Measurements from ENCODE around the gene DSCAML1.
"Not testable (repeated sequence)": the region's sequence is repeated elsewhere in the genome, so short reads cannot be mapped to it uniquely, and the experiment has no call there.

DSCAML1 gene

GRCh38 chr11:117410238-117410637 lies 386.8 kb downstream of the DSCAML1 start:
- DNase-seq (ENCODE audit: low read depth, low spot score), result no peak

GRCh38 chr11:117409511-117409910 lies 387.5 kb downstream of the DSCAML1 start:
- DNase-seq (ENCODE audit: low read depth, low spot score), result no peak

GRCh38 chr11:117408356-117408755 lies 388.7 kb downstream of the DSCAML1 start:
- DNase-seq (ENCODE audit: low read depth, low spot score), result no peak

GRCh38 chr11:117407016-117407415 lies 390.0 kb downstream of the DSCAML1 start:
- no peak for DNase-seq (ENCODE audit: low read depth, low spot score)

DNA sequence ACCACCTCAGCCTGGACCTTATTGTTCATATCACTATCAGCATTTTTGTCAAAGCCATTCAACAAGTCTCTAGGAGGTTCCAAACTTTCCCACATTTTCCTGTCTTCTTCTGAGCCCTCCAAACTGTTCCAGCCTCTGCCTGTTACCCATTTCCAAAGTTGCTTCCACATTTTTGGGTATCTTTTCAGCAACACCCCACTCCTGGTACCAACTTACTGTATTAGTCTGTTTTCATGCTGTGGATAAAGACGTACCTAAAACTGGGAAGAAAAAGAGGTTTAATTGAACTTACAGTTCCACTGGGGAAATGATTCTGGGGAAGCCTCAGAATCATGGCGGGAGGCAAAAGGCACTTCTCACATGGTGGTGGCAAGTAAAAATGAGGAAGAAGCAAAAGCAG lies 391.1 kb downstream of the DSCAML1 start:
- DNase-seq (ENCODE audit: low read depth, low spot score), result not testable (repeated sequence)

DNA sequence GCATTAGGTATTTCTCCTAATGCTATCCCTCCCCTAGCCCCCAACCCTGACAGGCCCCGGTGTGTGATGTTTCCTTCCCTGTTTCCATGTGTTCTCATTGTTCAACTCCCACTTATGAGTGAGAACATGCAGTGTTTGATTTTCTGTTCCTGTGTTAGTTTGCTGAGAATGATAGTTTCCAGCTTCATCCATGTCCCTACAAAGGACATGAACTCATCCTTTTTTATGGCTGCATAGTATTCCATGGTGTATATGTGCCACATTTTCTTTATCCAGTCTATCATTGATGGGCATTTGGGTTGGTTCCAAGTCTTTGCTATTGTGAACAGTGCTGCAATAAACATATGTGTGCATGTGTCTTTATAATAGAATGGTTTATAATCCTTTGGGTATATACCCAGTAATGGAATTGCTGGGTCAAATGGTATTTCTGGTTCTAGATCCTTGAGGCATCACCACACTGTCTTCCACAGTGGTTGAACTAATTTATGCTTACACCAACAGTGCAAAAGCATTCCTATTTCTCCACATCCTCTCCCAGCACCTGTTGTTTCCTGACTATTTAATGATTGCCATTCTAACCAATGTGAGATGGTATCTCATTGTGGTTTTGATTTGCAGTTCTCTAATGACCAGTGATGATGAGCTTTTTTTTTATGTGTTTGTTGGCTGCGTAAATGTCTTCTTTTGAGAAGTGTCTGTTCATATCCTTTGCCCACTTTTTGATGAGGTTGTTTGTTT lies 397.7 kb downstream of the DSCAML1 start:
- not testable (repeated sequence) for DNase-seq (ENCODE audit: low read depth, low spot score)

DNA sequence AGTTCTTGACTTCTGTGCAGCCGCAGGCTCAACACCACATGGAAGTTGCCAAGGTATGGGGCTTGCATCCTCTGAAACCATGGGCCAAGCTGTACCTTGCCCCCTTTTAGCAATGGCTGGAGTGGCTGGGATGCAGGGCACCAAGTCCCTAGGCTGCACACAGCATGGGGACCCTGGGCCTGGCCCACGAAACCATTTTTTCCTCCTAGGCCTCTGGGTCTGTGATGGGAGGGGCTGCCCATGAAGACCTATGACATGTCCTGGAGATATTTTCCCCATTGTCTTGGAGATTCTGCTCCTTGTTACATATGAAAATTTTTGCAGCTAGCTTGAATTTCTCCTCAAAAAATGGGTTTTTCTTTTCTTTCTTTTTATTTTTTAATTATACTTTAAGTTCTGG lies 398.4 kb downstream of the DSCAML1 start:
- not testable (repeated sequence) for DNase-seq (ENCODE audit: low read depth, low spot score)

DNA sequence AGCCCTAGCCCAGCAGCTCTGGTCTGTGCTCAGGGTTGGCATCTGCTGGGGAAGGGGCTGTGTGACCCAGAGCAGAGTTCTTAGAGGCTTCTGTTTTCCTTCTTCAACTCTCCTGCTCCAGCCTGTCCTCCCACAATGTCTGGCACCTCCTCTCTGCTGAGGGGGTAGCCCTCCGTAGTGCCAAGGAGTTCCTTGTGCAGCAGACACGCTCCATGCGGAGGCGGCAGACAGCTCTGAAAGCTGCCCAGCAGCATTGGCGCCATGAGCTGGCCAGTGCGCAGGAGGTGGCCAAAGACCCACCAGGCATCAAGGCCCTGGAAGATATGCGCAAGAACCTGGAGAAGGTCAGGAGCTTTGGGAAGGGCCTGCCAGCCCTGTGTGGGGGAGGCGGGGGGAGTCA lies 400.0 kb downstream of the DSCAML1 start:
- DNase-seq (ENCODE audit: low read depth, low spot score), result no peak

DNA sequence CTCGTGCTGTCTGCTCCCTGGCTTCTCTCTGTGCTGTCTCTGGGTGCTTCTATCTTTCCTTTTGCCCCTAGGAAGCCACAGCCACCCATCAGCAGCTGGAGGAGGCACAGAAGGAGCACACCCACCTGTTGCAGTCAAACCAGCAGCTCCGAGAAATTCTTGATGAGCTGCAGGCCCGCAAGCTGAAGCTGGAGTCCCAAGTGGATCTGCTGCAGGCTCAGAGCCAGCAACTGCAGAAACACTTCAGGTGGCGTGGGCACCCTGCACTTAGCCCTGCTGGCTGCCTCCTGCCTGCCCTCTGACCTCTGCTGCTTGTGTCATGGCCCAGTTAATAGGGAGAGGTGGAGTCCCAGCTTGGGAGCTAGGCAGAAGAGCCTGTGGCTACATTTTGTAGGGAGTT lies 401.5 kb downstream of the DSCAML1 start:
- no peak for DNase-seq (ENCODE audit: low read depth, low spot score)

DNA sequence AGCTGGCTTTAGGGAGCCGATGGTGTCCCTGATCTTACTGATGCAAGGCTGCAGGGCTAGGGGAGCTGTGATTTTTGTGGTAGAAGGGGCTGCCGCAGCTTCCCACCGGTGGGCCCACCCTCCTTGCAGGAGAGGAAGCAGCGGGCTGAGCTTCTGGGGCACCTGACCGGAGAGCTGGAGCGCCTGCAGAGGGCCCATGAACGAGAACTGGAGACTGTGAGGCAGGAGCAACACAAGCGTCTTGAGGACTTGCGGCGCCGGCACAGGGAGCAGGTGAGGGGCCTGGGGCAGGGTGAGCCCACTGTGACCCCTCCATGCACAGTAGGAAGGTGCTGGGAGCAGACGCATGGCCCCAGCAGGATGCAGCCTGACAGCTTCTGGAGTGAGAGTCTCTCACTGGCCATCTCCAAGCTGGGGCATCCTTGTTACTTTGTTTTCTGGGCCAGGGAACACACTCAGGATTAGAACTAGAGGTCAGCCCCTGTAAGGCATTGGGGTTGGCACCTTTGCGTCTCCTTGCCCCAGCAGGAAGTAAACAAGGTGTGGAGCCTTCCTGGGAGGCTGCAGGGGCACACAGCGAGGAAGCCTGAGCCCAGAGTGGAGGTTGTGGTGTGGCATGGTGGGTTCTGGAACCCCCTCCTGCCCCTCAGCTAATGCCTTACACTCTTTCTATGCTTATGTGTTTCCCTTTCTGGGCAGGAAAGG lies 402.6 kb downstream of the DSCAML1 start:
- DNase-seq (ENCODE audit: low read depth, low spot score), result no peak

- DNase-seq (ENCODE audit: low read depth, low spot score), result no peak
These were observed 404.0 kb downstream of the DSCAML1 start for GRCh38 chr11:117392979-117393378.

DNA sequence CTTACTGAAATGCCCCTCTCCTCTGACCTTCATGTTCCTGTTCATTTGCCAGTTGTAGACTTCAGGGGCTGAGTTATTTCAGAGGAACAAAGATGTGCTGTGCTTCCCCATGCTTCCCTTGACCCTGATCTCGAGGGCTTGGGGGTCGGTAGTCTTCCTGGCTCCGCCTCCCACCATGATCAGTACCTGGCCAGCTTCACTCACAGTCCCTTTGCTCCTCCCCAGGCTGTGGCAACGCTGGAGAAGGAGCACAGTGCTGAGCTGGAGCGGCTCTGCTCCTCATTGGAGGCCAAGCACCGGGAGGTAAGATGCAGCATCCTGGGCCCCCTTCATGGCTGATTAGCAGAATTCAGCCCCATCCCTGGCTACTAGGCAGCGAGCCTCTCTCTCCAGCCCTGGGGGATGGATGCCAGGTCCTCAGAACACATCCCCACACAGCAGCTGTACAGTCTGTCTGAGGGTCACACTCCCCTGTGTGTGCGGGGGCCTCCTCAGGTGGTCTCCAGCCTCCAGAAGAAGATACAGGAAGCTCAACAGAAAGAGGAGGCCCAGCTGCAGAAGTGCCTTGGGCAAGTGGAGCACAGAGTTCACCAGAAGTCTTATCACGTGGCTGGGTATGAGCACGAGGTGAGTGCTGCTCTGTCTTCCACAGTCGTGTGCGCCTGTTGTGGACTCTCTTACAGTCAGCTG lies 404.9 kb downstream of the DSCAML1 start:
- no peak for DNase-seq (ENCODE audit: low read depth, low spot score)

DNA sequence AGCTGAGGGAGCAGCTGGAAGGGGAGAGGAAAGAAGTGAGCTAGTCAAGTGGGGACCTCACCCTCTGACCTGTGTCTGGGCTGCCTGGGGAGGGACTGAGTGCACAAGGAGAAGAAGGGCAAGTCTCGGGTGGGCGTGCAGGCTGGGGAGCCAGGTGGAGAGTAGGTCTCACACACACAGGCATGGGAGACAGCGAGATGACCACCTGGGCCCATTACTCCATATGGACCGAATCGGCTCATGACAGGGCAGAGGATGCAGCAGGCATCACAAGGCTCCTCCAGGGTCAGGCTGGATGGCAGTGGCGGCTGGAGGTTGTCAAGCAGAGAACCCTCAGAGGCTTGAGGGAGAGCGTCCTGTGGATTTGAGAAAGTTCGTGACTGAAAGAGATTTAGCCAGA lies 405.8 kb downstream of the DSCAML1 start:
- no peak for DNase-seq (ENCODE audit: low read depth, low spot score)

DNA sequence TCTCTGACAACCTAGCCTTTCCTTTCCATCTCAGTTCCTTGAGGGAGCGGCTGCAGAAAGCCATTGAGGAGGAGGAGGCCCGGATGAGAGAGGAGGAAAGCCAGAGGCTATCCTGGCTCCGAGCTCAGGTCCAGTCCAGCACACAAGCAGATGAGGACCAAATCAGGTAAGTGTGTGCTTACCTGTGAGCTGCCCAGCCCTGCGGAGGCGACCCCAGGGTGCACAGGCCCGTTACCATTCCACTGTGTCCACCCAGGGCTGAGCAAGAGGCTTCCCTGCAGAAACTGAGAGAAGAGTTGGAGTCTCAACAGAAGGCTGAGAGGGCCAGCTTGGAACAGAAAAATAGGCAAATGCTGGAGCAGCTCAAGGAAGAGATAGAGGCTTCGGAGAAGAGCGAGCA lies 406.3 kb downstream of the DSCAML1 start:
- no peak for DNase-seq (ENCODE audit: low read depth, low spot score)

GRCh38 chr11:117387992-117388755 lies 408.8 kb downstream of the DSCAML1 start:
- DNase-seq (ENCODE audit: low read depth, low spot score), result no peak

DNA sequence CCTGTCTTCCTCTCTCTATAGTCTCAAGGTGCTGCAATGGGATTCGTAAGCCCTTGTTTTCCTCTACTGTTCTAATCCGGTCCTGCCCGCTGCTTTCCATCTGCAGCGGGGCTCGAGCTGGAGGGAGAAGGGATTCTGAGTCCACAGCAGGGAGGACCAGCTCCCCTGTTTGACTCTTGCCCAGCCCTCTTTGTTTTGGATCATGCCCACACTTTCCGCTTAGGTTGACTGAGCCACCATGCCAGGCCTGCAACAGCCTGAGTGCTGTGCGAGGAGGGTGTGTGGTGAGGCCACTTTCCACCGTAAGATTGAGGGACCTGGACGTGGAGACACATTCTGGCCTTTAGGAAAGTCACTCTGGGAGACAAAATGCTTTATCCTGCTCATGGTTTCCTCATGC lies 411.1 kb downstream of the DSCAML1 start:
- no peak for DNase-seq (ENCODE audit: low read depth, low spot score)

- DNase-seq (ENCODE audit: low read depth, low spot score), result no peak
These were observed 411.5 kb downstream of the DSCAML1 start for GRCh38 chr11:117385471-117385870.

GRCh38 chr11:117384045-117384444 lies 413.0 kb downstream of the DSCAML1 start:
- no peak for DNase-seq (ENCODE audit: low read depth, low spot score)

DNA sequence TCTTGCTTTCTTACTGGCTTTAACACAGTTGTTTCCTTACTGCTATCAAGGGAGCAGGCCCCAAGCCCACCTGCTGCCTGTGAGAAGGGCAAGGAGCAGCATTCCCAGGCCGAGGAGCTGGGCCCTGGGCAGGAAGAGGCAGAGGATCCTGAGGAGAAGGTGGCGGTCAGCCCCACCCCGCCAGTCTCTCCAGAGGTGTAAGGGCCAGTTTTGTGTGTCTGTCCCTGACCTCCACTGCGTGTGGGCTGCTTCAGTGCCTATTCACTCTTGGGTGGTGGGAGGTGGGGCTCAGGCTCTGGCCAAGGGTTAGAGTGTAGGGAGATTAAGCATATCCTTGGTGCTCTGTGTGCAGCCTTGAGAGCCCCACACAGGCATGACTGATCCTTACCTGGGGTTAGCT lies 414.3 kb downstream of the DSCAML1 start:
- no peak for DNase-seq (ENCODE audit: low read depth, low spot score)

DNA sequence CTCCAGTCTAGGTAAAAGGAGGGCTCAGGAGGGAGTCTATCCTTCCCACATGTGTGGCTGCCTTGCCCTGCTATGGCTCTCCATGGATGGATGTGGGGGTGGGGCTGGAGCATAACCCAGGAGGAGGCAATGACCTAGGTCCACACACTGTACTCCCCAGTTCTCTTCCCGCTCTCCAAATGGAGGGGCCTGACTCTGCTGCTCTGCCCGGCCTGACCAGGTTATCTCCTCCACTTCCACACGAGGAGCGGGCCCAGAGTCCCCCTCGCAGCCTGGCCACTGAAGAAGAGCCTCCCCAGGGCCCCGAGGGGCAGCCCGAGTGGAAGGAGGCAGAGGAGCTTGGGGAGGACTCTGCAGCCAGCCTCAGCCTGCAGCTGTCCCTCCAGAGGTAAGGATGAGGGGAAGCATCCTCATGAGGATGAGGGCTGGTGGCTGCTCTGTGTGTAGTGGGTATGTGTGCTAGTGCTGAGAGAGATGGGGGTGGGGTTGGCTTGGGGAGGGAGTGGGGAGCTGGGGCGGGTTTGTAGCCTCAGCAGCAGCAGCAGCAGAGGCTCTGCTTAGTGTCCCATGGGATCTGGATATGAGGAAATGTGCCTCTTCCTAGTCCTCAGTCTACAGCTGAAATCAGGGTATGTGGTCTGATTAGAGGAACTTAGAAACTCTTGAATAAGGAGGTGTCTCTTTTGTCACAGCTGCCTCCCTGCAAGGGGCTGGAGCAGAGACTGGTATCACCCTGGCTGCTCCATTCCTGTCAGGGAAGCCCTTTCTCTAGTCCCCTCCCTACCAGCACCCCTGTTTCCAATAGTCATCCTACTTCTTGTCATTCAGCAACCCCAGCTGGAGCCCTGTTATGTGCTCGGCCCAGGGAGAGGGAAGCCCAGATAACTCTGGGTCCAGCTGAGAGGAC lies 415.3 kb downstream of the DSCAML1 start:
- DNase-seq (ENCODE audit: low read depth, low spot score), result no peak

- no peak for DNase-seq (ENCODE audit: low read depth, low spot score)
These were observed 416.3 kb downstream of the DSCAML1 start for GRCh38 chr11:117380676-117381075.

Measured in brain pericyte (primary cell).